ENCODE data around the gene GLIS2.

Gene GLIS2

GRCh38 chr16:4306470-4307214 lies 9.2 kb upstream of the GLIS2 start:
- Histone ChIP-seq H3K4me3 (ENCODE audit: low read length) (peak overlapping the region; percentile 16), H3K4me1 (ENCODE audit: insufficient read depth, low read length) (peaks cover 19% of the 10 kb centered on the region), H3K9me3 (ENCODE audit: low read length) (no peaks in the 10 kb centered on the region), H3K27me3 (ENCODE audit: insufficient read depth, low read length) (no peaks in the 10 kb centered on the region), H3K36me3 (ENCODE audit: insufficient read depth, low read length) (no peaks in the 10 kb centered on the region), H2AFZ (ENCODE audit: low read depth, low read length) (peak overlapping the region; percentile 52)

- Histone ChIP-seq H3K4me1 (ENCODE audit: insufficient read depth, low read length) (peaks cover 19% of the 10 kb centered on the region), H3K9me3 (ENCODE audit: low read length) (no peaks in the 10 kb centered on the region), H3K4me3 (ENCODE audit: low read length) (peak overlapping the region; percentile 16), H3K36me3 (ENCODE audit: insufficient read depth, low read length) (no peaks in the 10 kb centered on the region), H2AFZ (ENCODE audit: low read depth, low read length) (no peak overlapping the region), H3K27me3 (ENCODE audit: insufficient read depth, low read length) (no peaks in the 10 kb centered on the region)
These were observed 8.4 kb upstream of the GLIS2 start for GRCh38 chr16:4307215-4308037.

GRCh38 chr16:4309102-4309832 lies 6.6 kb upstream of the GLIS2 start:
- Histone ChIP-seq H3K4me1 (ENCODE audit: insufficient read depth, low read length) (peaks cover 15% of the 10 kb centered on the region), H2AFZ (ENCODE audit: low read depth, low read length) (no peak overlapping the region), H3K27me3 (ENCODE audit: insufficient read depth, low read length) (no peaks in the 10 kb centered on the region), H3K9me3 (ENCODE audit: low read length) (no peaks in the 10 kb centered on the region), H3K36me3 (ENCODE audit: insufficient read depth, low read length) (no peaks in the 10 kb centered on the region), H3K4me3 (ENCODE audit: low read length) (no peak overlapping the region)

- no peak overlapping the region for H2AFZ ChIP-seq (ENCODE audit: low read depth, low read length)
- H3K27me3 ChIP-seq (ENCODE audit: insufficient read depth, low read length), result no peaks in the 10 kb centered on the region
- no peaks in the 10 kb centered on the region for H3K36me3 ChIP-seq (ENCODE audit: insufficient read depth, low read length)
- H3K4me1 ChIP-seq (ENCODE audit: insufficient read depth, low read length), result peaks cover 16% of the 10 kb centered on the region
- no peaks in the 10 kb centered on the region for H3K9me3 ChIP-seq (ENCODE audit: low read length)
- no peak overlapping the region for H3K4me3 ChIP-seq (ENCODE audit: low read length)
These were observed 6.0 kb upstream of the GLIS2 start for GRCh38 chr16:4309833-4310266.

GRCh38 chr16:4313563-4314531 lies 2.0 kb upstream of the GLIS2 start:
- peak overlapping the region; percentile 66 for H3K4me3 ChIP-seq (ENCODE audit: low read length)

GRCh38 chr16:4314532-4315185 lies 1.2 kb upstream of the GLIS2 start:
- Histone ChIP-seq H3K36me3 (ENCODE audit: insufficient read depth, low read length) (no peaks in the 10 kb centered on the region), H3K9me3 (ENCODE audit: low read length) (no peaks in the 10 kb centered on the region), H3K27me3 (ENCODE audit: insufficient read depth, low read length) (no peaks in the 10 kb centered on the region), H2AFZ (ENCODE audit: low read depth, low read length) (peak overlapping the region; percentile 4), H3K4me3 (ENCODE audit: low read length) (peak overlapping the region; percentile 66), H3K4me1 (ENCODE audit: insufficient read depth, low read length) (peaks cover 33% of the 10 kb centered on the region)

More at GRCh38 chr16:4313563-4314531, 2.0 kb upstream of the GLIS2 start:
- Histone ChIP-seq H2AFZ (ENCODE audit: low read depth, low read length) (no peak overlapping the region), H3K9me3 (ENCODE audit: low read length) (no peaks in the 10 kb centered on the region), H3K36me3 (ENCODE audit: insufficient read depth, low read length) (no peaks in the 10 kb centered on the region), H3K4me1 (ENCODE audit: insufficient read depth, low read length) (peaks cover 28% of the 10 kb centered on the region), H3K27me3 (ENCODE audit: insufficient read depth, low read length) (no peaks in the 10 kb centered on the region)

GRCh38 chr16:4316108-4316863 lies 419 bp downstream of the GLIS2 start:
- no peaks in the 10 kb centered on the region for H3K9me3 ChIP-seq (ENCODE audit: low read length)
- peaks cover 39% of the 10 kb centered on the region for H3K4me1 ChIP-seq (ENCODE audit: insufficient read depth, low read length)
- no peaks in the 10 kb centered on the region for H3K36me3 ChIP-seq (ENCODE audit: insufficient read depth, low read length)
- no peak overlapping the region for H2AFZ ChIP-seq (ENCODE audit: low read depth, low read length)
- peak overlapping the region; percentile 96 for H3K4me3 ChIP-seq (ENCODE audit: low read length)
- no peaks in the 10 kb centered on the region for H3K27me3 ChIP-seq (ENCODE audit: insufficient read depth, low read length)

- Histone ChIP-seq H3K27me3 (ENCODE audit: insufficient read depth, low read length) (no peaks in the 10 kb centered on the region), H3K4me3 (ENCODE audit: low read length) (peak overlapping the region; percentile 96), H3K36me3 (ENCODE audit: insufficient read depth, low read length) (no peaks in the 10 kb centered on the region), H3K9me3 (ENCODE audit: low read length) (no peaks in the 10 kb centered on the region), H2AFZ (ENCODE audit: low read depth, low read length) (no peak overlapping the region), H3K4me1 (ENCODE audit: insufficient read depth, low read length) (peaks cover 39% of the 10 kb centered on the region)
These were observed 1.1 kb downstream of the GLIS2 start for GRCh38 chr16:4316864-4317531.

- H3K4me1 ChIP-seq (ENCODE audit: insufficient read depth, low read length), result peaks cover 39% of the 10 kb centered on the region
- no peaks in the 10 kb centered on the region for H3K27me3 ChIP-seq (ENCODE audit: insufficient read depth, low read length)
- H3K36me3 ChIP-seq (ENCODE audit: insufficient read depth, low read length), result no peaks in the 10 kb centered on the region
- H2AFZ ChIP-seq (ENCODE audit: low read depth, low read length), result no peak overlapping the region
- H3K9me3 ChIP-seq (ENCODE audit: low read length), result no peaks in the 10 kb centered on the region
- peak overlapping the region; percentile 96 for H3K4me3 ChIP-seq (ENCODE audit: low read length)
These were observed 1.9 kb downstream of the GLIS2 start for GRCh38 chr16:4317532-4318450.

- Histone ChIP-seq H2AFZ (ENCODE audit: low read depth, low read length) (no peak overlapping the region), H3K36me3 (ENCODE audit: insufficient read depth, low read length) (no peaks in the 10 kb centered on the region), H3K4me3 (ENCODE audit: low read length) (no peak overlapping the region), H3K4me1 (ENCODE audit: insufficient read depth, low read length) (peaks cover 45% of the 10 kb centered on the region), H3K9me3 (ENCODE audit: low read length) (no peaks in the 10 kb centered on the region), H3K27me3 (ENCODE audit: insufficient read depth, low read length) (no peaks in the 10 kb centered on the region)
These were observed 2.6 kb downstream of the GLIS2 start for GRCh38 chr16:4318451-4318910.
